ENCODE measurements around the gene ZNF423. TPM values are rescaled to one million over a fixed set of nuclear protein-coding genes. Genes with fewer than 3 reads are reported as not detected.
"Not testable (repeated sequence)": the region's sequence is repeated elsewhere in the genome, so short reads cannot be mapped to it uniquely, and the experiment has no call there.

The ZNF423 gene
- polyA plus RNA-seq, 1 of the 3 experiments (the other 2 are of a cell fraction), result 1.2 TPM

DNA sequence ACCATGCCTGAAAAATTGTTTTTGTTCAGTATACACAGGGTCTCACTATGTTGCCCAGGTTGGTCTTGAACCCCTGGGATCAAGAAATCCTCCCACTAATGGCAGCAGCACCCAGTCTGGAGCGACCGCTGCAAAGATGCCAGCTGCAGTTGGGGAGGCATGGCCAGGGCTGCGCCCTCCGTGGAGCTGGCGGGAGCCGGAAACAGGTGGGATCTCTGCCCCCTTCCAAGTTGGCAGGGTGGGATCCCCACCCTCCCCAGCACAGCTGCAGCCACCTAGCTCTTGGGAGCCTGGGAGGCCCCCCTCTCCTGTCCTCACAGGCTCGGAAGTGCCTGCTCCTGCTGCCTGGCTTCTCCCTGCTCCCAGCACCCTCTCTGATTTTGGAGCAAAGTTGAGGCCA is 176.8 kb downstream of the ZNF423 start:
- no peaks in the 10 kb centered on the region for H3K9me2 ChIP-seq
- no peak overlapping the region for H3K9ac ChIP-seq
- ChIA-PET POLR2A (no interaction called here), CTCF (interaction anchor here (1.4 kb wide), 1 partner anchor 15 kb away, joined by 4 read pairs; no protein-coding TSS in a partner anchor)
- no peak for DNase-seq
- H2AFZ ChIP-seq (ENCODE audit: low read depth), result no peak overlapping the region
- no peaks in the 10 kb centered on the region for H3K27me3 ChIP-seq (ENCODE audit: insufficient read depth)
- no peaks in the 10 kb centered on the region for H3K9me3 ChIP-seq
- H3F3A ChIP-seq (replicated peaks; ENCODE audit: insufficient read depth), result no peaks in the 10 kb centered on the region
- H3K79me2 ChIP-seq (ENCODE audit: insufficient read depth), result no peaks in the 10 kb centered on the region
- no peaks in the 10 kb centered on the region for H4K20me1 ChIP-seq (ENCODE audit: insufficient read depth)
- 67% methylated on average over 4 of the region's 7 CpGs for WGBS (ENCODE audit: low lambda C conversion rate)
- TF ChIP-seq NRF1 (IDR thresholded peaks at IDR 0.05; ENCODE audit: low read depth, low read length), result no peak
- TF ChIP-seq, protein P1, sequence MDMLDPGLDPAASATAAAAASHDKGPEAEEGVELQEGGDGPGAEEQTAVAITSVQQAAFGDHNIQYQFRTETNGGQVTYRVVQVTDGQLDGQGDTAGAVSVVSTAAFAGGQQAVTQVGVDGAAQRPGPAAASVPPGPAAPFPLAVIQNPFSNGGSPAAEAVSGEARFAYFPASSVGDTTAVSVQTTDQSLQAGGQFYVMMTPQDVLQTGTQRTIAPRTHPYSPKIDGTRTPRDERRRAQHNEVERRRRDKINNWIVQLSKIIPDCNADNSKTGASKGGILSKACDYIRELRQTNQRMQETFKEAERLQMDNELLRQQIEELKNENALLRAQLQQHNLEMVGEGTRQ (IDR thresholded peaks at IDR 0.05; ENCODE audit: borderline replicate concordance, low read depth, low read length), result no peak
- no peak for TF ChIP-seq CHD2 (IDR thresholded peaks at IDR 0.05; ENCODE audit: low read length, partially characterized antibody)
- no peaks in the 10 kb centered on the region for H3K36me3 ChIP-seq (replicated peaks in 1 of 2; ENCODE audit: control insufficient read depth in 1 of 2, insufficient read depth in 2 of 2, low read length in 1 of 2)
- no peak overlapping the region for H3K4me2 ChIP-seq
- H3K4me3 ChIP-seq (ENCODE audit: low read depth in 2 of 2, low read length in 1 of 2), result no peak overlapping the region
- peaks cover 0 to 18% of the 10 kb centered on the region in 2 experiments; a peak in 1 of 4 replicates for H3K4me1 ChIP-seq (ENCODE audit: control insufficient read depth in 1 of 2, insufficient read depth in 2 of 2, low read depth in 1 of 2, low read length in 1 of 2)
- H3K27ac ChIP-seq (ENCODE audit: low read depth in 2 of 2, low read length in 1 of 2), result no peak overlapping the region

DNA sequence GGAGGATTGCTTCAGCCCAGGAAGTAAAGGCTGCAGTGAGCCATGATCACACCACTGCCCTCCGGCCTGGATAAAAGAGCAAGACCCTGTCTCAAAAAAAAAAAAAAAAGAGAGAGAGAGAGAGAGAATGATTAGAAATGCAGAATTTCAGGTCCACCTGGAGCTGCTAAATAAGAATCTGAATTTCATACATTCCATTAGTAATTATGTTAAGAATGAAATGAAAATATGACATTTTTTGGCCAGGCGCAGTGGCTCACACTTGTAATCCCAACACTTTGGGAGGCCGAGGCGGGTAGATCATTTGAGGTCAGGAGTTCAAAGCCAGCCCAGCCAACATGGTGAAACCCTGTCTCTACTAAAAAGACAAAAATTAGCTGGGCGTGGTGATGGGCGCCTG is 178.3 kb downstream of the ZNF423 start:
- H3K4me3 ChIP-seq (ENCODE audit: low read depth in 2 of 2, low read length in 1 of 2); H3K9me3 ChIP-seq; H3K9ac ChIP-seq; H3K27ac ChIP-seq (ENCODE audit: low read depth in 2 of 2, low read length in 1 of 2); H3K27me3 ChIP-seq (ENCODE audit: insufficient read depth); H3K79me2 ChIP-seq (ENCODE audit: insufficient read depth); H3K9me2 ChIP-seq; DNase-seq; POLR2A ChIA-PET; H3K4me2 ChIP-seq; H3K36me3 ChIP-seq (replicated peaks in 1 of 2; ENCODE audit: control insufficient read depth in 1 of 2, insufficient read depth in 2 of 2, low read length in 1 of 2); H2AFZ ChIP-seq (ENCODE audit: low read depth); H4K20me1 ChIP-seq (ENCODE audit: insufficient read depth); H3F3A ChIP-seq (replicated peaks; ENCODE audit: insufficient read depth): not testable (repeated sequence)
- WGBS (ENCODE audit: low lambda C conversion rate), result 81% methylated on average over 6 of the region's 6 CpGs
- peaks cover 0 to 28% of the 10 kb centered on the region in 2 experiments; a peak in 1 of 4 replicates for H3K4me1 ChIP-seq (ENCODE audit: control insufficient read depth in 1 of 2, insufficient read depth in 2 of 2, low read depth in 1 of 2, low read length in 1 of 2)
- CTCF ChIA-PET, result interaction anchor here (0.8 to 1.4 kb wide), 4 partner anchors 10 to 270 kb away, joined by 3 to 4 read pairs (median 3); no protein-coding TSS in a partner anchor

DNA sequence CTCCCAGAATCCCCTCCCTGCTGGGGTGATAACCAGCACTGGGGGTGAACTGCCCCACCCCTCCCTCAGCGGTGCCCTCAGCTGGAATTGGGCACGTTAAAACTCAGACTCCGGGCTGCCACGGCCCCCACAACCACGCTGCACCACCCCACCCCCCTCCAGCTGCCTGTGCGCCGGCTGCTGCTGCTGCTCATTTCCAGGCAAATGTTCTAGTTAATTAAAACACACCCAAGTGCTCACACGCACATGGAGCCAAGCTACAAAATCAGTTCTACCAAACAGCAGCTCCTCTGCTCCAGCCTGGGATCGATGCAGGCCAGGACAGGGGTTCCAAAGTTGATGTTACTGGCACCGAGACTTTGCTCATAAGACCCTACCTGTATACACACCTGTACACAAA is 180.5 kb downstream of the ZNF423 start:
- no peak for DNase-seq
- ChIA-PET CTCF (interaction anchor here (1.5 kb wide), 1 partner anchor 246 kb away, joined by 3 read pairs; no protein-coding TSS in a partner anchor), POLR2A (no interaction called here)
- H3K9ac ChIP-seq, result no peak overlapping the region
- H3K4me3 ChIP-seq (ENCODE audit: low read depth in 2 of 2, low read length in 1 of 2), result no peak overlapping the region
- H3K27ac ChIP-seq (ENCODE audit: low read depth in 2 of 2, low read length in 1 of 2), result no peak overlapping the region
- H3F3A ChIP-seq (replicated peaks; ENCODE audit: insufficient read depth), result no peaks in the 10 kb centered on the region
- no peak overlapping the region for H3K4me2 ChIP-seq
- no peaks in the 10 kb centered on the region for H4K20me1 ChIP-seq (ENCODE audit: insufficient read depth)
- no peaks in the 10 kb centered on the region for H3K36me3 ChIP-seq (replicated peaks in 1 of 2; ENCODE audit: control insufficient read depth in 1 of 2, insufficient read depth in 2 of 2, low read length in 1 of 2)
- peaks cover 0 to 29% of the 10 kb centered on the region in 2 experiments; a peak in 1 of 4 replicates for H3K4me1 ChIP-seq (ENCODE audit: control insufficient read depth in 1 of 2, insufficient read depth in 2 of 2, low read depth in 1 of 2, low read length in 1 of 2)
- no peaks in the 10 kb centered on the region for H3K9me2 ChIP-seq
- no peak overlapping the region for H2AFZ ChIP-seq (ENCODE audit: low read depth)
- no peaks in the 10 kb centered on the region for H3K9me3 ChIP-seq
- TF ChIP-seq TEAD4 (IDR thresholded peaks at IDR 0.05; ENCODE audit: borderline replicate concordance, insufficient read depth), result no peak
- TF ChIP-seq YY1 (IDR thresholded peaks at IDR 0.05; ENCODE audit: low read depth), result no peak
- TF ChIP-seq, protein P2, sequence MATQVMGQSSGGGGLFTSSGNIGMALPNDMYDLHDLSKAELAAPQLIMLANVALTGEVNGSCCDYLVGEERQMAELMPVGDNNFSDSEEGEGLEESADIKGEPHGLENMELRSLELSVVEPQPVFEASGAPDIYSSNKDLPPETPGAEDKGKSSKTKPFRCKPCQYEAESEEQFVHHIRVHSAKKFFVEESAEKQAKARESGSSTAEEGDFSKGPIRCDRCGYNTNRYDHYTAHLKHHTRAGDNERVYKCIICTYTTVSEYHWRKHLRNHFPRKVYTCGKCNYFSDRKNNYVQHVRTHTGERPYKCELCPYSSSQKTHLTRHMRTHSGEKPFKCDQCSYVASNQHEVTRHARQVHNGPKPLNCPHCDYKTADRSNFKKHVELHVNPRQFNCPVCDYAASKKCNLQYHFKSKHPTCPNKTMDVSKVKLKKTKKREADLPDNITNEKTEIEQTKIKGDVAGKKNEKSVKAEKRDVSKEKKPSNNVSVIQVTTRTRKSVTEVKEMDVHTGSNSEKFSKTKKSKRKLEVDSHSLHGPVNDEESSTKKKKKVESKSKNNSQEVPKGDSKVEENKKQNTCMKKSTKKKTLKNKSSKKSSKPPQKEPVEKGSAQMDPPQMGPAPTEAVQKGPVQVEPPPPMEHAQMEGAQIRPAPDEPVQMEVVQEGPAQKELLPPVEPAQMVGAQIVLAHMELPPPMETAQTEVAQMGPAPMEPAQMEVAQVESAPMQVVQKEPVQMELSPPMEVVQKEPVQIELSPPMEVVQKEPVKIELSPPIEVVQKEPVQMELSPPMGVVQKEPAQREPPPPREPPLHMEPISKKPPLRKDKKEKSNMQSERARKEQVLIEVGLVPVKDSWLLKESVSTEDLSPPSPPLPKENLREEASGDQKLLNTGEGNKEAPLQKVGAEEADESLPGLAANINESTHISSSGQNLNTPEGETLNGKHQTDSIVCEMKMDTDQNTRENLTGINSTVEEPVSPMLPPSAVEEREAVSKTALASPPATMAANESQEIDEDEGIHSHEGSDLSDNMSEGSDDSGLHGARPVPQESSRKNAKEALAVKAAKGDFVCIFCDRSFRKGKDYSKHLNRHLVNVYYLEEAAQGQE (IDR thresholded peaks at IDR 0.05; ENCODE audit: low read depth, low read length), result no peak
- no peak for TF ChIP-seq RAD21 (IDR thresholded peaks at IDR 0.05; ENCODE audit: low read length)
- no peak for TF ChIP-seq RCOR1 (IDR thresholded peaks at IDR 0.05; ENCODE audit: low read length)
- TF ChIP-seq GATA2 (CRISPR knock-in tag; IDR thresholded peaks at IDR 0.05), result no peak
- WGBS (ENCODE audit: low lambda C conversion rate), result 30% methylated on average over 2 of the region's 10 CpGs
- H3K79me2 ChIP-seq (ENCODE audit: insufficient read depth), result no peaks in the 10 kb centered on the region
- no peaks in the 10 kb centered on the region for H3K27me3 ChIP-seq (ENCODE audit: insufficient read depth)
